Activated effector memory CD4-positive, alpha-beta T cell treated with Interleukin-2 at 50 U/mL for 16 hours (primary cell): ENCODE results near the gene CHP1.
"Not testable (repeated sequence)": the region's sequence is repeated elsewhere in the genome, so short reads cannot be mapped to it uniquely, and the experiment has no call there.

Experiments
- DNase-seq: peaks from one replicate; pipeline ENCODE4 v3.0.0-alpha.2; 2020

Gene CHP1

DNA sequence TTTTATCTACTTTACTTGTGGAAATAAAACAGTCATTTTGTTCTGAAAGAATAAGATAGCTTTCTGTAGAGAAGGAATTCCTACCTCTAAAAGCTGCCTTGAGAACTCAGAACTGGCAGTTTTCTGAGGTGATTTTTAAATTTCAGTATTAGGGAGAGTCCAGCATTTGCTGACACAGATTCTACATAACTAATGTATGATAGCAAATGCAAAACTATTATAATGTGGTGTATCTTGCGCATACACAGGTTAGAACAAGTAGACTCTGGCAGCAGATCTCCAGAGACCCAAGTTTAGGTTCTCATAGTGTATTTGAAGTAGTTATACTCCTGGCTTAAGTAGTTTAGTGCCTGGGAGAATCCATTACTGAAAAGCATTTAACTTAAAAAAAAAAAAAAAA is 70.5 kb downstream of the CHP1 start:
- DNase-seq: no peak

DNA sequence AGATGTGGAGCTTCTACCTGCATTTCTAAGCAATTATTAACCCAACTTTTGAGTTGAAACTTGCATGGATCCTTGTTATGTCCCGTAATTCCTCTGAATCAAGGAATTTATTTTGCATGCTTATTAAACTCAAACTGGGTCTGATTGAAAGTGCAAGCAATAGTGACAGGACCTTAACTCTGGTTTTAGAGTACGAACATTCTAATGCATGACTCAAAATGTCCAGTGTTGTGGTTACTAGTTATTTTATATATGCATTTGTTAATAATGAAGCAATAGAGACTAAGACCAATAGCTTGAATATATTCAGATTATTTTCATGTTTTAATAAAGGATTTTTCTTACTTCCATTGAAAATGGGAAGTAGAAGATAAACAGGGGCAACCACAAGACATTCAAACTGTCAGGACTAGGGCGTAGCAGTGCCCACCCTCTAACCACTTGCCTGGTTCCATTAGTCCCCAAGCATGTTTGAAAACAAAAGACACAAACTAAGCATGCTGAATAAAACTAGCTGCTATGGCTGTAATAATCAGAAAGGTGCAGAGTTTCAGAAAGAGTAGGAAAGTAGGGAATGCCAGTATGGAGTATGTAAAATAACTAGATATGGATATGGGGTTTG is 73.2 kb downstream of the CHP1 start:
- no peak for DNase-seq

DNA sequence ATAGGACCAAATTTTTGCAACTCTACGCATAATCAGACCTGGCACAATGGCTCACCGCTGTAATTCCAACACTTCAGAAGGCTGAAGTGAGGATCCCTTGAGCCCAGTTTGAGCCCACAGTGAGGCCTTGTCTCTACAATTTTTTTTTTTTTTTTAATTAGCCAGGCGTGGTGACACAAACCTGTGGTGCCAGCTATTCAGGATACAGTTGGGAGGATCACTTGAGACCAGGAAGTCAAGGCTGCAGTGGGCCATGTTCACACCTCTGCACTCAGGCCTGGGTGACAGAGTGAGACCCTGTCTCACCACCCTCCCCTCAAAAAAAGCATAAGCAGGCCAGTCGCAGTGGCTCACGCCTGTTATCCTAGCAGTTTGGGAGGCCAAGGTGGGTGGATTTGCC is 76.6 kb downstream of the CHP1 start:
- no peak for DNase-seq

DNA sequence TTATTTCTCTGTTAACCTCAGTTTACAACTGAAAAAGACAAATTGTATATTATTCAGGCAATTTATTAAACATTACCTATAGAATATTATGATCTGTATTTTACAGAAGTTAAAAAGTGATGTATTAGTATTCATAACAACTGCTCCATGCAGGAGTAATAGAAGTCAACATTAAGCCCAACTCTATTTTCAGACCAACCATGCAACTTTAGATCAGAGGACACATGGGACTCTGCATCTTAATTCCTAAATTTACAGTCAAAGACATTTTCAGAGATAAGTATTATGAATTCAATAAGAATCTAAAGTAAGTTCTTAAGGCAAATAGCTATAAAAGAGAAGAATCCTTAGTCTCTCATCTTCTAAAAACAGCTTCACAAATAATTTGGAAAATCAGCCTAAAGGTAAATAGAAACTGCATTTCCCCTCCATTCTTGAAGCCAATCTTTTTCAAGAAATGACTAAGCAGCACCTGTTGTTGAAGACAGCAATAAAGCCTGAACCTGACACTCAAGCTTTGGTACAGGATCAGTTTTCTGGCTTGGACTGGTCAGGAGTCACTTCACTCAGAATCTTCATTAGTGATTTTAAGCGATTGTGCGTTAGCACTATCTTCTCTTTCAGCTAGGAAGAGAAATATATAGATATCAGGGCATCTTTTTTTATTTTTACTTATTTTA is 78.3 kb downstream of the CHP1 start:
- DNase-seq: no peak

- DNase-seq: not testable (repeated sequence)
Observed at GRCh38 chr15:41320805-41321330, 89.8 kb downstream of the CHP1 start.

GRCh38 chr15:41323611-41324010 is 92.5 kb downstream of the CHP1 start:
- no peak for DNase-seq

GRCh38 chr15:41331281-41331680 is 100.2 kb downstream of the CHP1 start:
- DNase-seq: no peak
